ENCODE measurements around the gene OOSP4B.

DNA sequence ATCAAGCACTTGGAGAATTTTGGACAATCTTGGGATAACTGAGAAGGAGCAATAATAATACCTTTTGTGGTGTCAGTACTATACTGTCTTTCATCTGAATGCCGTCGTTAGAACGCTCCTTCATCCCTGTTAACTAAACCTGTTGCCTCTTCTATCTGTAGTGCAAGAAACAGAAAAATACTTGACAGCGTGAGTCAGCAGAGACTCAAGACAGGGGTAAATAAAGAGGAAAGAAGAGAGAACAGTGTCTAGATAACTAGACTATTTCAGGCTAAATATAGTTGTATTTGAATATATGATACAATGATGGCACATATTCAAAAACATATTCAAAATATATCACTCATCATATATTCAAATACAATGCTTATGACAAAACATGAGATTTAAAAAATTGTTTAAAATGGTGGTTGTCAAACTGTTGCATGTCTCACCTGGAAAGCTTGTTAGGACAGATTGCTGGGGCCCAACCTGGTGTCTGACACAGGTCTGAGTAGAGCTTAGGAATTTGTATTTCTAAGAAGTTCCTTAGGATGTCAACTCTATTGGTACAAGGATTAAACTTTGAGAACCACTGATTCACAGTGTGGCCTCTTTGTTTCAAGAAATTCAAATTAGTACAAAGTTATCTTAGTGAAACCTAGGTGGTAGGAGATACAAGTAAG, 35.7 kb upstream of the OOSP4B start:
- TF ChIP-seq EP300 (IDR thresholded peaks at IDR 0.05) (no peak), POLR2AphosphoS5 (IDR thresholded peaks at IDR 0.05) (no peak), POLR2A (IDR thresholded peaks at IDR 0.05; ENCODE audit: low read depth) (no peak)
- TF ChIP-seq, protein P1, sequence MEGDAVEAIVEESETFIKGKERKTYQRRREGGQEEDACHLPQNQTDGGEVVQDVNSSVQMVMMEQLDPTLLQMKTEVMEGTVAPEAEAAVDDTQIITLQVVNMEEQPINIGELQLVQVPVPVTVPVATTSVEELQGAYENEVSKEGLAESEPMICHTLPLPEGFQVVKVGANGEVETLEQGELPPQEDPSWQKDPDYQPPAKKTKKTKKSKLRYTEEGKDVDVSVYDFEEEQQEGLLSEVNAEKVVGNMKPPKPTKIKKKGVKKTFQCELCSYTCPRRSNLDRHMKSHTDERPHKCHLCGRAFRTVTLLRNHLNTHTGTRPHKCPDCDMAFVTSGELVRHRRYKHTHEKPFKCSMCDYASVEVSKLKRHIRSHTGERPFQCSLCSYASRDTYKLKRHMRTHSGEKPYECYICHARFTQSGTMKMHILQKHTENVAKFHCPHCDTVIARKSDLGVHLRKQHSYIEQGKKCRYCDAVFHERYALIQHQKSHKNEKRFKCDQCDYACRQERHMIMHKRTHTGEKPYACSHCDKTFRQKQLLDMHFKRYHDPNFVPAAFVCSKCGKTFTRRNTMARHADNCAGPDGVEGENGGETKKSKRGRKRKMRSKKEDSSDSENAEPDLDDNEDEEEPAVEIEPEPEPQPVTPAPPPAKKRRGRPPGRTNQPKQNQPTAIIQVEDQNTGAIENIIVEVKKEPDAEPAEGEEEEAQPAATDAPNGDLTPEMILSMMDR (IDR thresholded peaks at IDR 0.05): no peak
